Common myeloid progenitor, CD34-positive (primary cell): ENCODE results near the gene PRKAG3.

Experiments
- CTCF ChIA-PET: fragments of 350-600 bp; sonication (Branson Sonifier 250); formaldehyde crosslinking; loops from one replicate; lab custom pipeline; 2021; ENCODE audit warnings: antibody characterized with exemption; lab: Charles Lee
- POLR2A ChIA-PET: fragments of 350-600 bp; sonication (Branson Sonifier 250); formaldehyde crosslinking; loops from one replicate; lab custom pipeline; 2021; ENCODE audit warnings: antibody characterized with exemption; lab: Charles Lee
- DNase-seq, 3 donors: peaks; one replicate each; pipeline versions ENCODE4 v3.0.0 to v3.0.0-alpha.2; 2013
- H3K27ac ChIP-seq, 2 experiments: 1 replicate in 1 of 2; 2 replicates in 1 of 2; pipeline ENCODE4 v1.7.0; 2013; ENCODE audit warnings: inconsistent platforms in 2 of 2, low read length in 2 of 2, mild to moderate bottlenecking in 2 of 2, low read depth in 1 of 2, moderate library complexity in 1 of 2; ENCODE audit not compliant: severe bottlenecking in 2 of 2, insufficient read depth in 1 of 2, poor library complexity in 1 of 2
- H3K27me3 ChIP-seq, 5 experiments: replicated peaks in 2 of 5; 1 replicate in 3 of 5; 2 replicates in 2 of 5; pipeline versions ENCODE4 v1.6.1 to v1.7.0; 2013; ENCODE audit warnings: low read length in 4 of 5, mild to moderate bottlenecking in 2 of 5, moderate library complexity in 2 of 5, inconsistent platforms in 1 of 5; ENCODE audit not compliant: insufficient read depth in 5 of 5, control insufficient read depth in 4 of 5
- H3K36me3 ChIP-seq, 4 experiments: 1 replicate in 2 of 4; 2 replicates in 2 of 4; pipeline versions ENCODE4 v1.6.1 to v1.7.0; 2013; ENCODE audit warnings: low read length in 3 of 4, control low read depth in 1 of 4, mild to moderate bottlenecking in 1 of 4; ENCODE audit not compliant: control insufficient read depth in 4 of 4, insufficient read depth in 4 of 4
- H3K4me1 ChIP-seq, 4 experiments: 1 replicate in 3 of 4; 2 replicates in 1 of 4; pipeline versions ENCODE4 v1.6.1 to v1.7.1; 2013; ENCODE audit warnings: low read length in 3 of 4, mild to moderate bottlenecking in 3 of 4, control low read depth in 1 of 4, inconsistent platforms in 1 of 4, moderate library complexity in 1 of 4; ENCODE audit not compliant: control insufficient read depth in 4 of 4, insufficient read depth in 4 of 4; ENCODE audit errors: control extremely low read depth in 1 of 4
- H3K4me3 ChIP-seq, 7 experiments: 1 replicate in 4 of 7; 2 replicates in 3 of 7; pipeline versions ENCODE4 v1.5.1 to v1.7.0; 2013; ENCODE audit warnings: mild to moderate bottlenecking in 7 of 7, low read length in 6 of 7, moderate library complexity in 6 of 7, inconsistent platforms in 2 of 7, low read depth in 2 of 7, control low read depth in 1 of 7; ENCODE audit not compliant: insufficient read depth in 4 of 7, control insufficient read depth in 1 of 7; ENCODE audit errors: extremely low read depth in 1 of 7
- H3K9me3 ChIP-seq, 5 experiments: 1 replicate in 4 of 5; 2 replicates in 1 of 5; pipeline versions ENCODE4 v1.6.1 to v1.7.1; 2013; ENCODE audit warnings: low read length in 4 of 5, mild to moderate bottlenecking in 2 of 5, inconsistent platforms in 1 of 5, low read depth in 1 of 5, moderate library complexity in 1 of 5; ENCODE audit not compliant: control insufficient read depth in 4 of 5, insufficient read depth in 2 of 5; ENCODE audit errors: control extremely low read depth in 1 of 5
- WGBS: methylation state at CpG from one replicate; pipeline ENCODE4 v1.1.5; 2013; ENCODE audit not compliant: insufficient coverage; 5-methylcytosine and 5-hydroxymethylcytosine counted together

The PRKAG3 gene

GRCh38 chr2:218781691-218782527, 49.7 kb downstream of the PRKAG3 start, which contains the start of gene CYP27A1:
Gene CYP27A1, plus strand, starts transcription at chr2:218782147. Its CDS starts 36 bp downstream, at chr2:218782183.
- no peak within 1 kb of the TSS for H3K27ac ChIP-seq
- H3K4me3 ChIP-seq: peak within 1 kb of the TSS in 6 of 7 experiments; percentile 4 to 68 (median 52)
- peaks cover 0 to 11% (median 7%) of the 10 kb centered on the region in 5 experiments for H3K9me3 ChIP-seq
- peaks cover 4 to 14% (median 9%) of the 10 kb centered on the region in 4 experiments for H3K4me1 ChIP-seq
- WGBS: 2% methylated on average over 74 of the region's 76 CpGs
- H3K27me3 ChIP-seq: peaks cover 21 to 72% (median 33%) of the 10 kb centered on the region in 5 experiments
- H3K36me3 ChIP-seq: no peaks in the 10 kb centered on the region
- DNase-seq: peak in 2 of 3 donors; percentile 19 to 37
- ChIA-PET CTCF (no interaction called here), POLR2A (no interaction called here)

GRCh38 chr2:218780851-218781690, 50.5 kb downstream of the PRKAG3 start:
- WGBS: 0% methylated on average over 2 of the region's 15 CpGs
- H3K4me1 ChIP-seq: peaks cover 4 to 14% (median 9%) of the 10 kb centered on the region in 4 experiments
- peak in 1 of 3 donors; percentile 12 for DNase-seq
- H3K27me3 ChIP-seq: peaks cover 21 to 67% (median 31%) of the 10 kb centered on the region in 5 experiments
- ChIA-PET POLR2A (no interaction called here), CTCF (interaction anchor here (0.6 kb wide), 1 partner anchor 59 kb away, joined by 3 read pairs; no protein-coding TSS in a partner anchor)
- H3K4me3 ChIP-seq: peak overlapping the region in 5 of 7 experiments; percentile 4 to 68 (median 54)
- peaks cover 0 to 19% (median 7%) of the 10 kb centered on the region in 5 experiments for H3K9me3 ChIP-seq
- H3K36me3 ChIP-seq: no peaks in the 10 kb centered on the region
- H3K27ac ChIP-seq: no peak overlapping the region

GRCh38 chr2:218780046-218780445, 51.6 kb downstream of the PRKAG3 start:
- Histone ChIP-seq H3K27me3 (peaks cover 20 to 57% (median 28%) of the 10 kb centered on the region in 5 experiments), H3K27ac (no peak overlapping the region), H3K9me3 (peaks cover 0 to 21% (median 7%) of the 10 kb centered on the region in 5 experiments), H3K36me3 (no peaks in the 10 kb centered on the region), H3K4me3 (no peak overlapping the region), H3K4me1 (peaks cover 4 to 14% (median 9%) of the 10 kb centered on the region in 4 experiments)
- POLR2A ChIA-PET: no interaction called here
- CTCF ChIA-PET: no interaction called here
- no peak for DNase-seq
- WGBS: 100% methylated on average over 1 of the region's 2 CpGs

- WGBS: 91% methylated on average over 5 of the region's 9 CpGs
- H3K4me3 ChIP-seq: no peak overlapping the region
- H3K27me3 ChIP-seq: peaks cover 10 to 38% (median 14%) of the 10 kb centered on the region in 5 experiments
- CTCF ChIA-PET: no interaction called here
- H3K9me3 ChIP-seq: peaks cover 0 to 21% (median 8%) of the 10 kb centered on the region in 5 experiments
- H3K36me3 ChIP-seq: no peaks in the 10 kb centered on the region
- POLR2A ChIA-PET: no interaction called here
- peaks cover 4 to 14% (median 9%) of the 10 kb centered on the region in 4 experiments for H3K4me1 ChIP-seq
- H3K27ac ChIP-seq: no peak overlapping the region
- DNase-seq: no peak
Observed at GRCh38 chr2:218777276-218777990, 54.2 kb downstream of the PRKAG3 start.

- Histone ChIP-seq H3K9me3 (peaks cover 0 to 21% (median 8%) of the 10 kb centered on the region in 5 experiments), H3K27ac (no peak overlapping the region), H3K27me3 (peaks cover 6 to 28% (median 12%) of the 10 kb centered on the region in 5 experiments), H3K36me3 (no peaks in the 10 kb centered on the region), H3K4me3 (no peak overlapping the region), H3K4me1 (peaks cover 2 to 6% (median 3%) of the 10 kb centered on the region in 4 experiments)
- WGBS: no CpG with 5 or more reads among the region's 1 CpG
- ChIA-PET CTCF (no interaction called here), POLR2A (no interaction called here)
- no peak for DNase-seq
Observed at GRCh38 chr2:218776488-218776887, 55.1 kb downstream of the PRKAG3 start.

GRCh38 chr2:218773881-218774280, 57.7 kb downstream of the PRKAG3 start:
- no peaks in the 10 kb centered on the region for H3K4me1 ChIP-seq
- H3K27me3 ChIP-seq: peaks cover 0 to 12% (median under 1%) of the 10 kb centered on the region in 5 experiments
- POLR2A ChIA-PET: no interaction called here
- 100% methylated on average over 1 of the region's 2 CpGs for whole genome bisulfite sequencing
- H3K27ac ChIP-seq: no peak overlapping the region
- DNase-seq: no peak
- H3K36me3 ChIP-seq: no peaks in the 10 kb centered on the region
- CTCF ChIA-PET: interaction anchor here (1.0 kb wide), 1 partner anchor 11 kb away, joined by 3 read pairs; no protein-coding TSS in a partner anchor
- H3K4me3 ChIP-seq: no peak overlapping the region
- H3K9me3 ChIP-seq: peaks cover 0 to 21% (median 8%) of the 10 kb centered on the region in 5 experiments
